ENCODE data around the gene MYO7A. TPM values are rescaled to one million over a fixed set of nuclear protein-coding genes. Genes with fewer than 3 reads are reported as not detected.

Gene MYO7A
- total RNA-seq, 2 donors from 2014 or later: 1.4 to 5.0 TPM

DNA sequence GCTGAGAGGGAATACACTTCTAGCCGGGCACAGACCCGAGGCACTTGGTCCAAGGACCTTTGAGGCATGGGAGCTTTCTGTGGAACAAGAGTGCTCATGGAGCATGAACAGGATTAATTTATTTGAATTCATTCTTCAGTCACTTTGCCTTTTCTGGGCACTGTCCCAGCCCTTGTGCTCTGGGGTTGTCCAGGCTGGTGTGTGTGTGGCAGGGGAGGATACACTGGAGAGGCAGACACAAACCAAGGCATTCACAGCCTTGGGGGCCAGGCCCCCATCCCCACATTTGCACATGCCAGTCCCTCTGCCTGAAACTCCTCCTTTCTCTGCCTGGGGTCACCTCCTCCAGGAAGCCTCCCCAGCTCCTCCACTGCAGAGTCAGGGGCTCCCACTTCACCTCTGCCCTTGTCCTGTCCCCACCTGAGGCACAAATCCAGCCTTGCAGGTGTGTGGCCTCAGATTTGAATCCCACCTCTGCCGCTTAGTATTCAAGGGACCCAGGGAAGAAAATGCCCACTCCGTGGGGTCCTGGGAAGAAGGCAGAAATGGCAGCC lies 55.5 kb downstream of the MYO7A start:
- Histone ChIP-seq H3K27ac (no peak overlapping the region), H3K4me1 (no peaks in the 10 kb centered on the region), H3K9me3 (no peaks in the 10 kb centered on the region), H3K36me3 (no peaks in the 10 kb centered on the region), H3K27me3 (no peaks in the 10 kb centered on the region), H3K4me3 (no peak overlapping the region)
- DNase-seq (ENCODE audit: low spot score): no peak
- TF ChIP-seq, protein P1, sequence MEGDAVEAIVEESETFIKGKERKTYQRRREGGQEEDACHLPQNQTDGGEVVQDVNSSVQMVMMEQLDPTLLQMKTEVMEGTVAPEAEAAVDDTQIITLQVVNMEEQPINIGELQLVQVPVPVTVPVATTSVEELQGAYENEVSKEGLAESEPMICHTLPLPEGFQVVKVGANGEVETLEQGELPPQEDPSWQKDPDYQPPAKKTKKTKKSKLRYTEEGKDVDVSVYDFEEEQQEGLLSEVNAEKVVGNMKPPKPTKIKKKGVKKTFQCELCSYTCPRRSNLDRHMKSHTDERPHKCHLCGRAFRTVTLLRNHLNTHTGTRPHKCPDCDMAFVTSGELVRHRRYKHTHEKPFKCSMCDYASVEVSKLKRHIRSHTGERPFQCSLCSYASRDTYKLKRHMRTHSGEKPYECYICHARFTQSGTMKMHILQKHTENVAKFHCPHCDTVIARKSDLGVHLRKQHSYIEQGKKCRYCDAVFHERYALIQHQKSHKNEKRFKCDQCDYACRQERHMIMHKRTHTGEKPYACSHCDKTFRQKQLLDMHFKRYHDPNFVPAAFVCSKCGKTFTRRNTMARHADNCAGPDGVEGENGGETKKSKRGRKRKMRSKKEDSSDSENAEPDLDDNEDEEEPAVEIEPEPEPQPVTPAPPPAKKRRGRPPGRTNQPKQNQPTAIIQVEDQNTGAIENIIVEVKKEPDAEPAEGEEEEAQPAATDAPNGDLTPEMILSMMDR (IDR thresholded peaks at IDR 0.05): no peak

DNA sequence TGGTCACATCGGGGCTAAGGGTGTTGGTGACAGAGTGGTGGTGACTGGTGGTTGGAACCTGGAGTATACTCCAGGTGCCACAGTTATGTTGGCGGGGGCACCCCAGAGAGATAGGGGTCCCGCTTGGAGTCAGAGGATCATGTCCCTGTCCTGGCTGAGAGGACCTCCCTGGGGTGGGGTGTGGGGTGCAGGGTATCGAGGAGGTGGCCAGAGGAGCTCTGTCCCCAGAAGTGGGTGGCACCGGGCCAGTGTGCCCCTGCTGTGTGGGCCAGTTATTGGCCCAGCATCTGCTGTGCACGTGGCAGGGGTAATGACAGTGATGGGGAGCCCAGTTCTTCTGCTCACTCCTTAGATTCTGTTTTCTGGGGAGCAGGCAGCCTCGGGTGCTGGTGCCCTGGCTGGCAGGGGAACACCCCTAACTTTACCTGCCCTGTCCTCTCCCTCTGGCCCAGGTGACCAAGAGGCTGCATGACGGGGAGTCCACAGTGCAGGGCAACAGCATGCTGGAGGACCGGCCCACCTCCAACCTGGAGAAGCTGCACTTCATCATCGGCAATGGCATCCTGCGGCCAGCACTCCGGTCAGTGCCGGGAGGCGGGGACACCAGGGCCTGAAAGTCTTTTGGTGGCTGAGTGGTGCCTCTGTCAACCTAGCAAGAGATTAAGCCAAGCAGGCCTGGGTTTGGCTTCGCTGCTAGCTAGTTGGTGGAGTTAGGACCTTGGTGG lies 56.3 kb downstream of the MYO7A start:
- TF ChIP-seq, protein P1 (IDR thresholded peaks at IDR 0.05): no peak
- H3K27ac ChIP-seq: no peak overlapping the region
- no peak overlapping the region for H3K4me3 ChIP-seq
- DNase-seq (ENCODE audit: low spot score): no peak
- H3K27me3 ChIP-seq: no peaks in the 10 kb centered on the region
- H3K4me1 ChIP-seq: no peaks in the 10 kb centered on the region
- no peaks in the 10 kb centered on the region for H3K9me3 ChIP-seq
- H3K36me3 ChIP-seq: no peaks in the 10 kb centered on the region

GRCh38 chr11:77186302-77186701 lies 58.3 kb downstream of the MYO7A start:
- Histone ChIP-seq H3K9me3 (no peaks in the 10 kb centered on the region), H3K4me1 (no peaks in the 10 kb centered on the region), H3K4me3 (no peak overlapping the region), H3K27ac (no peak overlapping the region), H3K36me3 (no peaks in the 10 kb centered on the region), H3K27me3 (no peaks in the 10 kb centered on the region)
- DNase-seq (ENCODE audit: low spot score): no peak
- TF ChIP-seq, protein P1 (IDR thresholded peaks at IDR 0.05): no peak

- DNase-seq (ENCODE audit: low spot score): no peak
- H3K4me3 ChIP-seq: no peak overlapping the region
- TF ChIP-seq, protein P1 (IDR thresholded peaks at IDR 0.05): no peak
- H3K27ac ChIP-seq: no peak overlapping the region
- no peaks in the 10 kb centered on the region for H3K36me3 ChIP-seq
- H3K27me3 ChIP-seq: no peaks in the 10 kb centered on the region
- H3K9me3 ChIP-seq: no peaks in the 10 kb centered on the region
- no peaks in the 10 kb centered on the region for H3K4me1 ChIP-seq
Observed at GRCh38 chr11:77187111-77187750, 59.2 kb downstream of the MYO7A start.

DNA sequence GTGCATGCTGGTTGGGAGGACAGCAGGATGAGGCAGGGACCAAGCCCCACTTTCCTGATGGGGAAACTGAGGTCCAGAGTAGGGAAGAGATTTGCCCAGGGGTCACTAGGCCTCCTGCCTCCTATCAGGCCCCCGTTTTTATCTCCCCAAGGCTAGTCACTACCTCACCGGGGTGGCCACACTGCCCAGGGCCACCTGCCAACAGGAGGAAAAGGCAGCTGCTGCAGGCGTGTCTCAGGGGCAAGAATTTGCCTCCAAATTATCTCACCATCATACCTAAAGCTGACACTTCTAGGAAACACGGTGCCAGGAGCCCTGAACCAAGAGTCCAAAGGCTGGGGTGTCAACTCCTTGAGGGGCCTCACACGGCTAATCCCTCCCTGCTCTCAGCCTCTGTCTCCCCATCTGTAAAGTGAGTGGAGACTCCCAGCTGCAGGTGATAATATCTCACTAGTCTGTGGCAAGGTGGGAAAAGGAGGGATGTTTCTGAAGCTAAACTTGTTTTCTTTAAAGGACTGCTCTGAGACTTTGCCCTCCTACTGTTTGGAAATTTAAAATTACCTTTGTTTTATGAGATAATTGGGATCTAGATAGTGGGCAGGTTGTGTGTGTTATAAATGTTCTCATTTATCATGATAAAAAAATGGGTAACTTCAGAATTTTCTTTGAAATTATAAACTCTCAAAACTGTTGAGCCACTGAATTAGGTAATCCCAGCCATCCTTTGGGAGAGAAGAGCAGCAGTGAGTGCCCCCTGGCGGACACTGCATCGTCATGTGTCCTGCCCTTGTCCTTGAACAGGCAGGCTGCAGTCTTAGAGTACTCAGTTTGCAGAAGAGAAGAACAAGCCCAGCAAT lies 60.0 kb downstream of the MYO7A start:
- TF ChIP-seq, protein P1 (IDR thresholded peaks at IDR 0.05): peak; percentile 68 to 88
- H3K27ac ChIP-seq: no peak overlapping the region
- H3K27me3 ChIP-seq: no peaks in the 10 kb centered on the region
- no peaks in the 10 kb centered on the region for H3K36me3 ChIP-seq
- no peaks in the 10 kb centered on the region for H3K9me3 ChIP-seq
- peak; percentile 89 for DNase-seq (ENCODE audit: low spot score)
- no peak overlapping the region for H3K4me3 ChIP-seq
- no peaks in the 10 kb centered on the region for H3K4me1 ChIP-seq

All from right atrium auricular region (tissue), 2 donors.